ENCODE measurements around the gene GRB10. TPM values are rescaled to one million over a fixed set of nuclear protein-coding genes. Genes with fewer than 3 reads are reported as not detected.

GRB10 gene
- total RNA-seq, 4 donors from 2014 or later = 40.4 to 88.6 (median 61.1) TPM

DNA sequence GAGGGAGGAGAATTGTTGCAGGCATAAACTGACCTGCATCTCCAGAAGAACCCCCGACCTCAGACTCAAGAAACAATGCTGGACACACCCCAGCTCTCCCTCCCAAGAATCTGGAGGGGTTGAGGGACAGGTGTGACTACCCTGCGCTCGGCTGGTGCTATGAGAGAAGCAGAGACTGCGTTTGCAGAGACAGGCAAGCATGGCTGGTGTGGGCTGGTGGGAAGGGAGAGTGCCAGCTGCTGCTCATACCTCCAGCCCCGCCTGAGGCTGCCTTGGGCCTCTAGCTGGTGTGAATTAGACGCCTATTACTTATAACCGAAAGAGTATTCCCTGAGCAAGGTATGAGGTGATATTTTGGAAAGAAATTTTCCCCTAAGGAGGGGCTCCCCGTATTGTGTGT lies 169.2 kb downstream of the GRB10 start:
- Histone ChIP-seq H3K27me3 (no peaks in the 10 kb centered on the region), H3K27ac (no peak overlapping the region), H3K4me3 (no peak overlapping the region), H3K36me3 (peaks cover 0 to 74% of the 10 kb centered on the region in 2 donors), H3K4me1 (peaks cover 1 to 2% of the 10 kb centered on the region in 2 donors), H3K9me3 (no peaks in the 10 kb centered on the region)
- in situ Hi-C loops (cut with MboI; ENCODE audit: low sequenced_read_pairs in 4 of 4) = no loop called here
- intact Hi-C loops (cut with DNase I; ENCODE audit: low total_unique reads) = no loop called here
- DNase-seq = no peak
- no peak for TF ChIP-seq POLR2A (IDR thresholded peaks at IDR 0.05)
- TF ChIP-seq, protein P1, sequence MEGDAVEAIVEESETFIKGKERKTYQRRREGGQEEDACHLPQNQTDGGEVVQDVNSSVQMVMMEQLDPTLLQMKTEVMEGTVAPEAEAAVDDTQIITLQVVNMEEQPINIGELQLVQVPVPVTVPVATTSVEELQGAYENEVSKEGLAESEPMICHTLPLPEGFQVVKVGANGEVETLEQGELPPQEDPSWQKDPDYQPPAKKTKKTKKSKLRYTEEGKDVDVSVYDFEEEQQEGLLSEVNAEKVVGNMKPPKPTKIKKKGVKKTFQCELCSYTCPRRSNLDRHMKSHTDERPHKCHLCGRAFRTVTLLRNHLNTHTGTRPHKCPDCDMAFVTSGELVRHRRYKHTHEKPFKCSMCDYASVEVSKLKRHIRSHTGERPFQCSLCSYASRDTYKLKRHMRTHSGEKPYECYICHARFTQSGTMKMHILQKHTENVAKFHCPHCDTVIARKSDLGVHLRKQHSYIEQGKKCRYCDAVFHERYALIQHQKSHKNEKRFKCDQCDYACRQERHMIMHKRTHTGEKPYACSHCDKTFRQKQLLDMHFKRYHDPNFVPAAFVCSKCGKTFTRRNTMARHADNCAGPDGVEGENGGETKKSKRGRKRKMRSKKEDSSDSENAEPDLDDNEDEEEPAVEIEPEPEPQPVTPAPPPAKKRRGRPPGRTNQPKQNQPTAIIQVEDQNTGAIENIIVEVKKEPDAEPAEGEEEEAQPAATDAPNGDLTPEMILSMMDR (IDR thresholded peaks at IDR 0.05 in 4 of 5, conservative IDR thresholded peaks at IDR 0.05 in 1 of 5) = no peak
- ATAC-seq = no peak

DNA sequence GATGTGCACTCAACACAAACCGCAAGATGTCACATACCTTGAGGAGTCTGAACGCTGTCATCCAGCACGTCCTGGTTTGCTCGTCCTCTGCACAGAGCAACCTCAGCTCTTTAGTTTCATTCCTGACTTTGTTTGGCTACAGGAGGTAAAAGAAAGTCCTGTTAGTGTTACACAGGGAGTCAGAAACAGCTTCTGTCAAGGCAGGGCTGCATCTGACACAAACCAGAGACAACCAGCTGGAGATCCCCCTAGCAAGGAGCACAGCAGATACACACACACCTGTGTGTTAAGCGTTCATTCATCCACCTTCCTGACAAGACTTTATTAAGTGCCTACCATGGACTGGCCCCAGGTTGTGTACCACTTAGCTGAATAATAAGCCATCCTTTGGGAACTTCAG lies 170.0 kb downstream of the GRB10 start:
- intact Hi-C loops (cut with DNase I; ENCODE audit: low total_unique reads) = no loop called here
- Histone ChIP-seq H3K36me3 (peaks cover 0 to 73% of the 10 kb centered on the region in 2 donors), H3K27ac (no peak overlapping the region), H3K4me1 (peaks cover 7 to 9% of the 10 kb centered on the region in 2 donors), H3K4me3 (no peak overlapping the region), H3K27me3 (no peaks in the 10 kb centered on the region), H3K9me3 (no peaks in the 10 kb centered on the region)
- TF ChIP-seq, protein P1 (IDR thresholded peaks at IDR 0.05 in 4 of 5, conservative IDR thresholded peaks at IDR 0.05 in 1 of 5) = no peak
- no peak for TF ChIP-seq POLR2A (IDR thresholded peaks at IDR 0.05)
- ATAC-seq = no peak
- DNase-seq = no peak
- in situ Hi-C loops (cut with MboI; ENCODE audit: low sequenced_read_pairs in 4 of 4) = no loop called here

DNA sequence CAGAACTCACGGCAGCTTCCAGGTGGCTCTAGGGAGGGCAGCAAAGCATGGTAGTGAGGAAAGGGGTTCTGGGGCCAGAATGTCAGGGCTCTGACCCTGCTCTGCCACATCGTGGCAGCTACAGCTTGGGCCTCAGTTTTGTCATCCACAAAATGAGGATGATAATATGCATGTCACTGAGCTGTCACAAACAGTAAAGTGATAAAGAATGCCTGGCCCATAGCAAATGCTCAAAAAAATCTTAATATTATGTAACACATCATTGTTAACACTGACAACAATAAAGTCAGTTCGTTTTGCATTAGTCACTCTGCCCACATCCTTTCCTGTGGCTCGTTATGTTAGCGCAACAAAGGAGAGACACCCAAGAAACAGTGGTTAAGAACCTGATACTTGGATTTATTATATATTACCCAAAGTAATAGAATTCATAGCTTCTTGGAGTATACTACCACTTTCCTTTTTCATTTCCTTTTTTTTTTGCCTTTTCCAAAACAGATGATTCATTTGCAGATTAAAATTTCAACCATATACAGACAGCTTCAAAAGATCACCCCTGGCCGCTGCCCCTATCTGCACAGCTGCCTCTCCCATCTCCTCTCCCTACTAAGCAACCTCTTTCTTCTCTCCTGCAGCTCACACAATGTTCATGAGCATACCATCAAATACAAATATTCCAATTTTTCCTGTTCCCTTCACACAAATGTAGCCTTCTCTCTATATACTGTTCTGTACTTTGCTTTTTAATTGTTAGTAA lies 172.0 kb downstream of the GRB10 start:
- DNase-seq = no peak
- intact Hi-C loops (cut with DNase I; ENCODE audit: low total_unique reads) = no loop called here
- Histone ChIP-seq H3K4me3 (no peak overlapping the region), H3K27me3 (no peaks in the 10 kb centered on the region), H3K36me3 (peaks cover 3 to 71% of the 10 kb centered on the region in 2 donors), H3K27ac (no peak overlapping the region), H3K4me1 (peaks cover 7 to 12% of the 10 kb centered on the region in 2 donors), H3K9me3 (no peaks in the 10 kb centered on the region)
- TF ChIP-seq POLR2A (IDR thresholded peaks at IDR 0.05) = no peak
- TF ChIP-seq, protein P1 (IDR thresholded peaks at IDR 0.05 in 4 of 5, conservative IDR thresholded peaks at IDR 0.05 in 1 of 5) = no peak
- no peak for ATAC-seq
- in situ Hi-C loops (cut with MboI; ENCODE audit: low sequenced_read_pairs in 4 of 4) = no loop called here

DNA sequence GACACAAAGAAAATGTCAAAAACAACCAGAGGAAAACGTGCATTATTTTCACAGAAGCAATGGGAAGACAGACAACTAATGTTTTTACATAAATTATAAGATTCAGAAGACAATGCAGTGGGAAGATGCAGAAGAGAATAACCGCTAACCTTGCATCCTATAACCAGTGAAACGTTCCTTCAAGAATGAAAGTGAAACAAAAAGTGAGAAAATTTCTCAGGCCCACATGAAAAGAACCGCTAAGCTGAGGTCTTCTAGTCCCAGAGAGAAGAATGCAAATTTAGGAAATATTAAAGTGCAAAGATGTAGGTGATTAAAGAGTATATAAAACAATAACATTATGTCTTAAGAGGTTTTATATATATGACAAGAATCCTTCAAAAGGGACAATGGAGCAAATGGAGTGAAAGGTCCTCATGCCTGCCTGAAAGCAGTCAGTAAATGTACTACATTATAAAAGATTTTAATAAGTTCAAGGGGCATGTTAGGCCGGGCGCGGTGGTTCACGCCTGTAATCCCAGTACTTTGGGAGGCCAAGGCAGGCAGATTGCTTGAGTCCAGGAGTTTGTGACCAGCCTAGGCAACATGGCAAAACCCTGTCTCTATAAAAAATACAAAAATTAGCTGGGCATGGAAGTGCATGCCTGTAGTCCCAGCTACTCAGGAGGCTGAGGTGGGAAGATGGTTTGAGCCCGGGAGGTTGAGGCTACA lies 174.3 kb downstream of the GRB10 start:
- Histone ChIP-seq H3K4me3 (no peak overlapping the region), H3K9me3 (no peaks in the 10 kb centered on the region), H3K4me1 (peaks cover 7 to 12% of the 10 kb centered on the region in 2 donors), H3K36me3 (peaks cover 6 to 76% of the 10 kb centered on the region in 2 donors), H3K27me3 (no peaks in the 10 kb centered on the region), H3K27ac (peak overlapping the region; percentile 9 to 79 (median 70))
- ATAC-seq (no peak), DNase-seq (no peak)
- intact Hi-C loops (cut with DNase I; ENCODE audit: low total_unique reads) = no loop called here
- in situ Hi-C loops (cut with MboI; ENCODE audit: low sequenced_read_pairs in 4 of 4) = no loop called here
- no peak for TF ChIP-seq POLR2A (IDR thresholded peaks at IDR 0.05)
- TF ChIP-seq, protein P1 (IDR thresholded peaks at IDR 0.05 in 4 of 5, conservative IDR thresholded peaks at IDR 0.05 in 1 of 5) = no peak
